GM12878 (cell line): ENCODE data around the gene OR51B6.

Source experiments
- BCLAF1 ChIP-seq: fragments of 450-650 bp; IDR thresholded peaks from 2 replicates; pipeline ENCODE4 v1.6.1; 2017; ENCODE audit warnings: antibody characterized with exemption, mild to moderate bottlenecking, moderate library complexity
- CTCF ChIP-seq, 3 experiments: IDR thresholded peaks in 2 of 3; conservative IDR thresholded peaks in 1 of 3; 2 replicates each; pipeline ENCODE4 v1.5.1; 2011; ENCODE audit warnings: low read depth in 3 of 3, low read length in 3 of 3, mild to moderate bottlenecking in 3 of 3, control low read depth in 2 of 3, moderate library complexity in 2 of 3, inconsistent platforms in 1 of 3, mixed read lengths in 1 of 3; ENCODE audit not compliant: control insufficient read depth in 2 of 3, insufficient read depth in 1 of 3; ENCODE audit errors: extremely low read depth in 1 of 3
- POLR2A ChIP-seq: IDR thresholded peaks from 2 replicates; pipeline ENCODE4 v1.6.1; 2011; ENCODE audit warnings: low read depth, mild to moderate bottlenecking, low read length
- POLR2AphosphoS5 ChIP-seq: IDR thresholded peaks from 2 replicates; pipeline ENCODE4 v1.6.1; 2011; ENCODE audit warnings: mild to moderate bottlenecking, low read length, inconsistent platforms
- RAD21 ChIP-seq: IDR thresholded peaks from 2 replicates; pipeline ENCODE4 v1.6.1; 2011; ENCODE audit warnings: mild to moderate bottlenecking, low read depth, low read length, moderate library complexity; ENCODE audit not compliant: insufficient read depth
- TAF1 ChIP-seq: IDR thresholded peaks from 2 replicates; pipeline ENCODE4 v1.6.1; 2011; ENCODE audit warnings: mild to moderate bottlenecking, low read depth, low read length, borderline replicate concordance
- TCF12 ChIP-seq: IDR thresholded peaks from 2 replicates; pipeline ENCODE4 v1.6.1; 2011; ENCODE audit warnings: low read depth, mild to moderate bottlenecking, low read length
- TCF3 ChIP-seq: IDR thresholded peaks from 2 replicates; pipeline ENCODE4 v1.6.1; 2012; ENCODE audit warnings: low read depth, mild to moderate bottlenecking, low read length, borderline replicate concordance; ENCODE audit not compliant: insufficient read depth
- TCF7 ChIP-seq: IDR thresholded peaks from 2 replicates; pipeline ENCODE4 v1.6.1; 2014; ENCODE audit warnings: antibody characterized with exemption, borderline replicate concordance
- ZZZ3 ChIP-seq: IDR thresholded peaks from 2 replicates; pipeline ENCODE4 v1.6.1; 2011; ENCODE audit warnings: low read depth; ENCODE audit not compliant: control insufficient read depth, insufficient read length
- TF ChIP-seq, protein P1 (sequence below): IDR thresholded peaks from 2 replicates; pipeline ENCODE4 v1.6.1; 2012; ENCODE audit warnings: low read depth, low read length, improper control_type of control experiment

- TF ChIP-seq BCLAF1: no peak
- no peak for TF ChIP-seq RAD21
- no peak for TF ChIP-seq POLR2AphosphoS5
- no peak for TF ChIP-seq TAF1
- TF ChIP-seq TCF7: no peak
- TF ChIP-seq POLR2A: no peak
- no peak for TF ChIP-seq TCF12
- TF ChIP-seq CTCF (IDR thresholded peaks at IDR 0.05 in 2 of 3, conservative IDR thresholded peaks at IDR 0.05 in 1 of 3; ENCODE audit: control insufficient read depth in 2 of 3, extremely low read depth in 1 of 3, insufficient read depth in 1 of 3, low read depth in 3 of 3, low read length in 3 of 3): no peak
- TF ChIP-seq ZZZ3: no peak
- TF ChIP-seq TCF3: no peak
- TF ChIP-seq, protein P1, sequence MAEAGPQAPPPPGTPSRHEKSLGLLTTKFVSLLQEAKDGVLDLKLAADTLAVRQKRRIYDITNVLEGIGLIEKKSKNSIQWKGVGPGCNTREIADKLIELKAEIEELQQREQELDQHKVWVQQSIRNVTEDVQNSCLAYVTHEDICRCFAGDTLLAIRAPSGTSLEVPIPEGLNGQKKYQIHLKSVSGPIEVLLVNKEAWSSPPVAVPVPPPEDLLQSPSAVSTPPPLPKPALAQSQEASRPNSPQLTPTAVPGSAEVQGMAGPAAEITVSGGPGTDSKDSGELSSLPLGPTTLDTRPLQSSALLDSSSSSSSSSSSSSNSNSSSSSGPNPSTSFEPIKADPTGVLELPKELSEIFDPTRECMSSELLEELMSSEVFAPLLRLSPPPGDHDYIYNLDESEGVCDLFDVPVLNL: no peak
Observed at GRCh38 chr11:5303626-5304025, 47.7 kb upstream of the OR51B6 start.
